ENCODE results near the gene ABI3BP. TPM values are rescaled to one million over a fixed set of nuclear protein-coding genes. Genes with fewer than 3 reads are reported as not detected.
"Not testable (repeated sequence)": the region's sequence is repeated elsewhere in the genome, so short reads cannot be mapped to it uniquely, and the experiment has no call there.

The ABI3BP gene
- 10 to 100 TPM; 59.8 to 72.0 TPM for total RNA-seq
- long read RNA-seq, partial matches to known transcripts = 2 of 6 reads
- long read RNA-seq, other reads (novel, unspliced or antisense) = 4 of 6 reads

- intact Hi-C loops (cut with DNase I) = no loop called here
- peak; percentile 82 for DNase-seq
- peak; percentile 95 to 99 for ATAC-seq
These were observed at the start of gene ABI3BP for GRCh38 chr3:100993309-100993708. ABI3BP (minus strand) TSS chr3:100993421; CDS start chr3:100993384, 37 bp downstream.

- intact Hi-C loops (cut with DNase I) = loop anchor here in 1 of 2 donors (10.0 kb wide), 1 partner anchor 84 kb away; no protein-coding TSS in a partner anchor
- DNase-seq = no peak
- ATAC-seq = no peak
These were observed 46.1 kb upstream of the ABI3BP start for GRCh38 chr3:101039285-101039684.

GRCh38 chr3:101038880-101039279, 45.7 kb upstream of the ABI3BP start:
- DNase-seq (no peak), ATAC-seq (peak in 1 of 2 donors; percentile 31)
- intact Hi-C loops (cut with DNase I) = loop anchor here in 1 of 2 donors (10.0 kb wide), 1 partner anchor 84 kb away; no protein-coding TSS in a partner anchor

- intact Hi-C loops (cut with DNase I) = loop anchor here in 1 of 2 donors (10.0 kb wide), 1 partner anchor 84 kb away; no protein-coding TSS in a partner anchor
- DNase-seq = no peak
- peak in 1 of 2 donors; percentile 25 for ATAC-seq
These were observed 45.2 kb upstream of the ABI3BP start for GRCh38 chr3:101038393-101038792.

GRCh38 chr3:101037613-101038012, 44.4 kb upstream of the ABI3BP start:
- intact Hi-C loops (cut with DNase I) = loop anchor here in 1 of 2 donors (10.0 kb wide), 1 partner anchor 83 kb away; no protein-coding TSS in a partner anchor
- ATAC-seq (no peak), DNase-seq (no peak)

GRCh38 chr3:101036676-101037075, 43.5 kb upstream of the ABI3BP start:
- DNase-seq = no peak
- intact Hi-C loops (cut with DNase I) = loop anchor here in 1 of 2 donors (10.0 kb wide), 1 partner anchor 82 kb away; no protein-coding TSS in a partner anchor
- no peak for ATAC-seq

GRCh38 chr3:101036213-101036618, 43.0 kb upstream of the ABI3BP start:
- intact Hi-C loops (cut with DNase I) = loop anchor here in 1 of 2 donors (10.0 kb wide), 1 partner anchor 81 kb away; no protein-coding TSS in a partner anchor
- DNase-seq (peak; percentile 26), ATAC-seq (peak; percentile 58 to 92)

GRCh38 chr3:101027286-101027685, 34.1 kb upstream of the ABI3BP start:
- intact Hi-C loops (cut with DNase I) = no loop called here
- DNase-seq (no peak), ATAC-seq (no peak)

GRCh38 chr3:101026881-101027280, 33.7 kb upstream of the ABI3BP start:
- DNase-seq (no peak), ATAC-seq (no peak)
- intact Hi-C loops (cut with DNase I) = no loop called here

GRCh38 chr3:101026244-101026643, 33.0 kb upstream of the ABI3BP start:
- ATAC-seq (no peak), DNase-seq (no peak)
- intact Hi-C loops (cut with DNase I) = no loop called here

- intact Hi-C loops (cut with DNase I) = no loop called here
- ATAC-seq = no peak
These were observed 27.3 kb upstream of the ABI3BP start for GRCh38 chr3:101020351-101021015.

GRCh38 chr3:101017017-101017416, 23.8 kb upstream of the ABI3BP start:
- DNase-seq (no peak), ATAC-seq (peak in 1 of 2 donors; percentile 44)
- intact Hi-C loops (cut with DNase I) = no loop called here

More at GRCh38 chr3:101020351-101021015, 27.3 kb upstream of the ABI3BP start:
- no peak for DNase-seq

- intact Hi-C loops (cut with DNase I); ATAC-seq; DNase-seq: not testable (repeated sequence)
These were observed 19.1 kb upstream of the ABI3BP start for GRCh38 chr3:101012312-101012711.

GRCh38 chr3:101011136-101011535, 17.9 kb upstream of the ABI3BP start:
- DNase-seq (no peak), ATAC-seq (no peak)
- intact Hi-C loops (cut with DNase I) = no loop called here

- intact Hi-C loops (cut with DNase I) = no loop called here
- peak in 1 of 2 donors; percentile 37 for ATAC-seq
- DNase-seq = no peak
These were observed 17.1 kb upstream of the ABI3BP start for GRCh38 chr3:101010296-101010695.

GRCh38 chr3:101009386-101009785, 16.2 kb upstream of the ABI3BP start:
- no peak for DNase-seq
- intact Hi-C loops (cut with DNase I) = no loop called here
- ATAC-seq = peak in 1 of 2 donors; percentile 37

GRCh38 chr3:100999160-100999559, 5.9 kb upstream of the ABI3BP start:
- ATAC-seq (no peak), DNase-seq (no peak)
- intact Hi-C loops (cut with DNase I) = no loop called here

- ATAC-seq = no peak
- intact Hi-C loops (cut with DNase I) = no loop called here
- no peak for DNase-seq
These were observed 1.6 kb upstream of the ABI3BP start for GRCh38 chr3:100994809-100995208.

- intact Hi-C loops (cut with DNase I) = no loop called here
- DNase-seq (no peak), ATAC-seq (no peak)
These were observed 966 bp upstream of the ABI3BP start for GRCh38 chr3:100994187-100994586.

- DNase-seq (no peak), ATAC-seq (peak; percentile 66 to 82)
- intact Hi-C loops (cut with DNase I) = no loop called here
These were observed 799 bp downstream of the ABI3BP start for GRCh38 chr3:100992231-100993012.

All from left cardiac atrium (tissue), 4 donors.